Measurements from ENCODE around the gene TMX1.
"Not testable (repeated sequence)": the region's sequence is repeated elsewhere in the genome, so short reads cannot be mapped to it uniquely, and the experiment has no call there.

The TMX1 gene

GRCh38 chr14:51239813-51240803 is at the start of gene TMX1:
Gene TMX1, plus strand, starts transcription at chr14:51240247. Its CDS starts 46 bp downstream, at chr14:51240293.
- FAIRE-seq (peak; percentile 99), DNase-seq (ENCODE audit: insufficient read length, low spot score) (peak; percentile 75)

GRCh38 chr14:51201890-51202289 is 38.2 kb upstream of the TMX1 start:
- DNase-seq (ENCODE audit: insufficient read length, low spot score) (no peak), FAIRE-seq (peak; percentile 60)

GRCh38 chr14:51202914-51203665 is 37.0 kb upstream of the TMX1 start:
- FAIRE-seq (peak; percentile 61), DNase-seq (ENCODE audit: insufficient read length, low spot score) (no peak)

- no peak for DNase-seq (ENCODE audit: insufficient read length, low spot score)
- FAIRE-seq = no peak
Observed at GRCh38 chr14:51203881-51204280, 36.2 kb upstream of the TMX1 start.

GRCh38 chr14:51205486-51205885 is 34.6 kb upstream of the TMX1 start:
- no peak for DNase-seq (ENCODE audit: insufficient read length, low spot score)
- no peak for FAIRE-seq

- FAIRE-seq (no peak), DNase-seq (ENCODE audit: insufficient read length, low spot score) (no peak)
Observed at GRCh38 chr14:51206462-51206861, 33.6 kb upstream of the TMX1 start.

GRCh38 chr14:51207621-51208020 is 32.4 kb upstream of the TMX1 start:
- no peak for FAIRE-seq
- DNase-seq (ENCODE audit: insufficient read length, low spot score) = no peak

- DNase-seq (ENCODE audit: insufficient read length, low spot score) = no peak
Observed at GRCh38 chr14:51208982-51209381, 31.1 kb upstream of the TMX1 start.

GRCh38 chr14:51209457-51209856 is 30.6 kb upstream of the TMX1 start:
- FAIRE-seq (no peak), DNase-seq (ENCODE audit: insufficient read length, low spot score) (no peak)

More at GRCh38 chr14:51208982-51209381, 31.1 kb upstream of the TMX1 start:
- FAIRE-seq = peak; percentile 54

- FAIRE-seq = no peak
- no peak for DNase-seq (ENCODE audit: insufficient read length, low spot score)
Observed at GRCh38 chr14:51210594-51210993, 29.5 kb upstream of the TMX1 start.

GRCh38 chr14:51211149-51211548 is 28.9 kb upstream of the TMX1 start:
- FAIRE-seq (no peak), DNase-seq (ENCODE audit: insufficient read length, low spot score) (no peak)

GRCh38 chr14:51216602-51217001 is 23.4 kb upstream of the TMX1 start:
- DNase-seq (ENCODE audit: insufficient read length, low spot score) = no peak
- no peak for FAIRE-seq

- DNase-seq (ENCODE audit: insufficient read length, low spot score) (no peak), FAIRE-seq (peak; percentile 68)
Observed at GRCh38 chr14:51219473-51220448, 20.3 kb upstream of the TMX1 start.

GRCh38 chr14:51223463-51223862 is 16.6 kb upstream of the TMX1 start:
- DNase-seq (ENCODE audit: insufficient read length, low spot score); FAIRE-seq: not testable (repeated sequence)

GRCh38 chr14:51224551-51224950 is 15.5 kb upstream of the TMX1 start:
- FAIRE-seq = no peak
- no peak for DNase-seq (ENCODE audit: insufficient read length, low spot score)

- no peak for FAIRE-seq
- DNase-seq (ENCODE audit: insufficient read length, low spot score) = no peak
Observed at GRCh38 chr14:51225751-51226150, 14.3 kb upstream of the TMX1 start.

GRCh38 chr14:51228391-51228790 is 11.7 kb upstream of the TMX1 start:
- no peak for FAIRE-seq
- DNase-seq (ENCODE audit: insufficient read length, low spot score) = no peak

- FAIRE-seq (no peak), DNase-seq (ENCODE audit: insufficient read length, low spot score) (no peak)
Observed at GRCh38 chr14:51228890-51229289, 11.2 kb upstream of the TMX1 start.

GRCh38 chr14:51236314-51236713 is 3.7 kb upstream of the TMX1 start:
- FAIRE-seq (no peak), DNase-seq (ENCODE audit: insufficient read length, low spot score) (no peak)

- FAIRE-seq = no peak
- no peak for DNase-seq (ENCODE audit: insufficient read length, low spot score)
Observed at GRCh38 chr14:51240804-51241380, 845 bp downstream of the TMX1 start.
